B cell (primary cell): ENCODE data around the gene PTPN7. TPM values are rescaled to one million over a fixed set of nuclear protein-coding genes. Genes with fewer than 3 reads are reported as not detected.

Experiments
- ATAC-seq: fragments of 200-7000 bp; cut with Tn5 transposase; one replicate; pipeline ENCODE4 v1.10.0; 2021; ENCODE audit warnings: low read depth, mild to moderate bottlenecking, moderate number of reproducible peaks, moderate library complexity
- CTCF ChIA-PET: fragments of 350-600 bp; sonication (Branson Sonifier 250); formaldehyde crosslinking; loops from one replicate; lab custom pipeline; 2021; ENCODE audit warnings: antibody characterized with exemption, inconsistent platforms; lab: Charles Lee
- POLR2A ChIA-PET: fragments of 350-600 bp; sonication (Branson Sonifier 250); formaldehyde crosslinking; loops from one replicate; lab custom pipeline; 2021; ENCODE audit warnings: antibody characterized with exemption; lab: Charles Lee
- DNase-seq: peaks from one replicate; pipeline ENCODE4 v3.0.0; 2013
- H2AFZ ChIP-seq: 2 replicates; pipeline ENCODE4 v1.6.1; 2012; ENCODE audit warnings: mild to moderate bottlenecking, low read depth, low read length; ENCODE audit not compliant: insufficient read depth, poor library complexity, severe bottlenecking
- H3K27ac ChIP-seq, 2 donors: 1 replicate in 1 of 2; 2 replicates in 1 of 2; pipeline ENCODE4 v1.5.1; 2012 to 2013; ENCODE audit warnings: low read length in 2 of 2, mild to moderate bottlenecking in 2 of 2, moderate library complexity in 1 of 2
- H3K27me3 ChIP-seq, 4 experiments: fragments of 200-600 bp in 1 of 4; sonication (generic) in 1 of 4; replicated peaks in 1 of 4; 1 replicate in 2 of 4; 2 replicates in 2 of 4; pipeline versions ENCODE4 v1.6.1 to v1.7.0; 2013 to 2016; ENCODE audit warnings: low read length in 3 of 4, mild to moderate bottlenecking in 2 of 4, mixed read lengths in 1 of 4, moderate library complexity in 1 of 4; ENCODE audit not compliant: insufficient read depth in 4 of 4, control insufficient read depth in 3 of 4; ENCODE audit errors: control extremely low read depth in 1 of 4
- H3K36me3 ChIP-seq, 2 experiments: replicated peaks in 1 of 2; 1 replicate in 1 of 2; 2 replicates in 1 of 2; pipeline versions ENCODE4 v1.6.1 to v1.7.1; 2013; ENCODE audit warnings: low read length in 1 of 2; ENCODE audit not compliant: insufficient read depth in 2 of 2, control insufficient read depth in 1 of 2; ENCODE audit errors: control extremely low read depth in 1 of 2, extremely low read depth in 1 of 2
- H3K4me1 ChIP-seq, 2 donors: fragments of 200-600 bp in 1 of 2; sonication (generic) in 1 of 2; 1 replicate in 1 of 2; 2 replicates in 1 of 2; pipeline versions ENCODE4 v1.5.1 to v1.6.1; 2013 to 2017; ENCODE audit warnings: low read length in 2 of 2; ENCODE audit not compliant: control insufficient read depth in 2 of 2, insufficient read depth in 2 of 2
- H3K4me2 ChIP-seq: replicated peaks from 2 replicates; pipeline ENCODE3; 2012; ENCODE audit warnings: mild to moderate bottlenecking, low read depth, low read length; ENCODE audit not compliant: poor library complexity, severe bottlenecking
- H3K4me3 ChIP-seq, 5 experiments: fragments of 200-600 bp in 1 of 5; sonication (generic) in 1 of 5; 1 replicate in 3 of 5; 2 replicates in 2 of 5; pipeline versions ENCODE4 v1.5.1 to v1.7.0; 2011 to 2016; ENCODE audit warnings: low read length in 4 of 5, mild to moderate bottlenecking in 4 of 5, low read depth in 2 of 5, control low read depth in 1 of 5, moderate library complexity in 1 of 5; ENCODE audit not compliant: insufficient read depth in 1 of 5; ENCODE audit errors: control extremely low read depth in 1 of 5, extremely low read depth in 1 of 5
- H3K79me2 ChIP-seq: fragments of 200-600 bp; sonication (generic); one replicate; pipeline ENCODE4 v1.6.0; 2016; ENCODE audit warnings: low read length; ENCODE audit not compliant: control insufficient read depth, insufficient read depth
- H3K9ac ChIP-seq: fragments of 200-600 bp; sonication (generic); 2 replicates; pipeline ENCODE4 v1.6.1; 2017; ENCODE audit warnings: mild to moderate bottlenecking, low read length, moderate library complexity
- H3K9me3 ChIP-seq, 3 donors: one replicate each; pipeline versions ENCODE4 v1.6.1 to v1.7.1; 2013; ENCODE audit warnings: low read length in 2 of 3; ENCODE audit not compliant: control insufficient read depth in 2 of 3, insufficient read depth in 1 of 3; ENCODE audit errors: control extremely low read depth in 1 of 3
- H4K20me1 ChIP-seq: 2 replicates; pipeline ENCODE4 v1.6.0; 2012; ENCODE audit warnings: mild to moderate bottlenecking, low read length; ENCODE audit not compliant: insufficient read depth, control insufficient read depth, poor library complexity, severe bottlenecking
- H3K27ac Mint-ChIP-seq: one replicate; pipeline ENCODE4 v1.8.0; 2021; ENCODE audit warnings: mixed read lengths
- H3K27me3 Mint-ChIP-seq: one replicate; pipeline ENCODE4 v1.8.0; 2021; ENCODE audit warnings: mixed read lengths
- H3K4me1 Mint-ChIP-seq: one replicate; pipeline ENCODE4 v1.8.0; 2021; ENCODE audit warnings: mixed read lengths
- H3K4me3 Mint-ChIP-seq: one replicate; pipeline ENCODE4 v1.8.0; 2021; ENCODE audit warnings: mixed read lengths
- H3K9me3 Mint-ChIP-seq: one replicate; pipeline ENCODE4 v1.8.0; 2022; ENCODE audit warnings: mixed read lengths; ENCODE audit not compliant: insufficient read depth
- EZH2 ChIP-seq: IDR thresholded peaks from 2 replicates; pipeline ENCODE4 v1.6.1; 2012; ENCODE audit warnings: borderline replicate concordance, low read depth, mild to moderate bottlenecking, moderate library complexity, low read length; ENCODE audit not compliant: insufficient read depth, poor library complexity, severe bottlenecking
- WGBS: methylation state at CpG from one replicate; pipeline ENCODE4 v1.1.5; 2013; ENCODE audit warnings: missing lambda C conversion rate; ENCODE audit not compliant: insufficient coverage; 5-methylcytosine and 5-hydroxymethylcytosine counted together
- intact Hi-C: fragments of 100-400 bp; cut with micrococcal nuclease; formaldehyde crosslinking; loops from one replicate; pipeline ENCODE4 v1.10.0; 2022
- polyA plus RNA-seq: library from polyadenylated mRNA; depleted of rRNA; stranded (reverse); fragments of >200 nt; gene quantifications from 2 replicates; pipeline ENCODE4 v1.2.3, GENCODE V29; 2012
- total RNA-seq, 2 donors: library from RNA; stranded (reverse); fragments of 120-200 nt in 1 of 2; gene quantifications; 1 replicate in 1 of 2; 2 replicates in 1 of 2; pipeline versions ENCODE4 v1.2.3 to v1.2.4, GENCODE V29; 2013 to 2022
- TF ChIP-seq, protein P1 (sequence below): fragments of 200-600 bp; IDR thresholded peaks from one replicate; pipeline ENCODE4 v1.8.0; 2022; ENCODE audit warnings: antibody characterized with exemption, mild to moderate bottlenecking

PTPN7 gene
- total and polyA plus RNA-seq, 2 donors (not counting 1 experiment from before 2014, with no cell fraction given) = 16.0 to 37.5 TPM

DNA sequence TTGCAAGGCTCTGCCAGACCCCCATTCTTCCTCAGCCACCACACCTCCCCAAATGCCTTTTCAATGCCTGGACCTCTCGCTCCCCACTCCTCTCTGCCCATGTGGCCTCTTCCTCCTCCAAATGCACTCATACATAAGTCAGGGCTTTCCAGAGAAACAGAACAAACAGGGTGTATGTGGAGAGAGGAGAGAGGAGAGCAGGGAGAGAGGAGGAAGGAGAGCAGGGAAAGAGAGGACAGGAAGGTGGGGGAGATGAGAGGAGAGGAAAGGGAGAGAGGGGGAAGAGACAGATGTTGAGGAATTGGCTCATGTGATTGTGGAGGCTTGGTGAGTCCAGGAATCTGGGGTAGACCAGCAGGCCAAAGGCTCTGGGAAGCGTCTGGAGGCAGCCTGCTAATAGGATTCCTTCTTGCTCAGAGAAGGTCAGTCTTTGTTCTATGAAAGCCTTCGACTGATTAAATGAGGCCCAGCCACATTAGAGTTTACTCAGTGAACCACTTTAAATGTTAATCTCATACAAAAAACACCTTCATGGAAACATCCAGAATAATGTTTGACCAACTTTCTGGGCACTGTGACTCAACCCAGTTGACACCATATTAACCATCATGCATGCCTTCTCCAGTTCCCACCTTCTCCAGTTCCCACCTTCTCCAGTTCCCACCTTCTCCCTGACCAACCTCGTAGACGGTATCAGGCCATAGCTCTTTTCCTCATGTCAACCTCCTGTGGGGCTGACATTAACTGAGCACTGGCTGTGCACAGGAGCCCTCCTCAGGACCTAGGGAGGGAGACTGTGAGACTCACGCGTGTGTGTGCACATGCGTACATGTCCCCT, 21.9 kb upstream of the PTPN7 start:
- no peak for ATAC-seq
- POLR2A ChIA-PET = no interaction called here
- H3K4me1 Mint-ChIP-seq = peaks cover 11% of the 10 kb centered on the region

More for the DNA sequence above, 21.9 kb upstream of the PTPN7 start:
- Histone ChIP-seq H3K36me3 (no peaks in the 10 kb centered on the region), H3K9ac (no peak overlapping the region), H3K4me3 (no peak overlapping the region), H3K27ac (no peak overlapping the region), H3K27me3 (peaks cover 0 to 25% (median 5%) of the 10 kb centered on the region in 4 experiments), H2AFZ (no peak overlapping the region), H3K4me2 (no peak overlapping the region), H3K79me2 (no peaks in the 10 kb centered on the region), H4K20me1 (no peaks in the 10 kb centered on the region), H3K9me3 (no peaks in the 10 kb centered on the region), H3K4me1 (peaks cover 5 to 6% of the 10 kb centered on the region in 2 donors)
- Mint-ChIP-seq H3K9me3 (no peaks in the 10 kb centered on the region), H3K27me3 (peaks cover 35% of the 10 kb centered on the region), H3K4me3 (no peak overlapping the region), H3K27ac (no peak overlapping the region)
- CTCF ChIA-PET = interaction anchor here (1.6 to 5.6 kb wide), 3 partner anchors 11 to 27 kb away, joined by 7 to 37 read pairs (median 14); partner anchors contain the start of genes LGR6 and PTPN7
- WGBS = 96% methylated on average over 7 of the region's 8 CpGs
- DNase-seq = no peak
- intact Hi-C loops = no loop called here
- no peak for TF ChIP-seq EZH2
- TF ChIP-seq, protein P1, sequence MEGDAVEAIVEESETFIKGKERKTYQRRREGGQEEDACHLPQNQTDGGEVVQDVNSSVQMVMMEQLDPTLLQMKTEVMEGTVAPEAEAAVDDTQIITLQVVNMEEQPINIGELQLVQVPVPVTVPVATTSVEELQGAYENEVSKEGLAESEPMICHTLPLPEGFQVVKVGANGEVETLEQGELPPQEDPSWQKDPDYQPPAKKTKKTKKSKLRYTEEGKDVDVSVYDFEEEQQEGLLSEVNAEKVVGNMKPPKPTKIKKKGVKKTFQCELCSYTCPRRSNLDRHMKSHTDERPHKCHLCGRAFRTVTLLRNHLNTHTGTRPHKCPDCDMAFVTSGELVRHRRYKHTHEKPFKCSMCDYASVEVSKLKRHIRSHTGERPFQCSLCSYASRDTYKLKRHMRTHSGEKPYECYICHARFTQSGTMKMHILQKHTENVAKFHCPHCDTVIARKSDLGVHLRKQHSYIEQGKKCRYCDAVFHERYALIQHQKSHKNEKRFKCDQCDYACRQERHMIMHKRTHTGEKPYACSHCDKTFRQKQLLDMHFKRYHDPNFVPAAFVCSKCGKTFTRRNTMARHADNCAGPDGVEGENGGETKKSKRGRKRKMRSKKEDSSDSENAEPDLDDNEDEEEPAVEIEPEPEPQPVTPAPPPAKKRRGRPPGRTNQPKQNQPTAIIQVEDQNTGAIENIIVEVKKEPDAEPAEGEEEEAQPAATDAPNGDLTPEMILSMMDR = no peak
